ENCODE results near the gene PLPP2. TPM values are rescaled to one million over a fixed set of nuclear protein-coding genes. Genes with fewer than 3 reads are reported as not detected.
A peak's percentile ranks its signal among the peaks of the same experiment; 100 is the strongest.

PLPP2 gene
- total and polyA plus RNA-seq, 11 donors = 0.09 to 4.1 (median 0.99) TPM

DNA sequence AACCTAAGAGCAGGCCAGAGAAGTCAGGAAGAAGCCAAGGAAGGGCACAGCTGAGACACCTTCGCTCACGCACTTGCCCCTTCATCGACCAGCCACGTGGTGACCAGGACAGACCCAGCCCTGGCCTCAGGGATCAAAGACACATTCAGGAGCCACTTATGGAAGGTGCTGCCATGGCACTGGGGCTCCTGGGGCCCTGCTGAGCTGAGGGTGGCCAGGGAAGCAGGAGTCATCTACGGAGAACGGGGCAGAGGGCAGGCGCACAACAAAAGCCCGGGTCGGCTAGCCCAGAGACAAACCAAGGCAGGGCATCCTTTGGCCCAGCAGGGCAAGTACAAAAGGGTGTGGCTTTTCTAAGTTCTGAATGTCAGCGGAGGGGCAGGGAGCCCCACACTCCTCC is 2.3 kb downstream of the PLPP2 start:
- intact Hi-C loops (cut with DNase I) = no loop called here
- WGBS, 4 donors = 75 to 88% (median 81%) methylated on average over 10 of the region's 10 CpGs
- peaks cover 23 to 42% (median 33%) of the 10 kb centered on the region in 9 donors for H3K27me3 ChIP-seq
- H3K4me3 ChIP-seq = no peak overlapping the region
- no peaks in the 10 kb centered on the region for H3K36me3 ChIP-seq
- H3K27ac ChIP-seq = no peak overlapping the region
- no peak for ATAC-seq
- peaks cover 0 to 19% (median 8%) of the 10 kb centered on the region in 12 donors for H3K4me1 ChIP-seq
- H3K9me3 ChIP-seq = no peaks in the 10 kb centered on the region
- DNase-seq = peak in 1 of 5 donors; percentile 54
- TF ChIP-seq, protein P1, sequence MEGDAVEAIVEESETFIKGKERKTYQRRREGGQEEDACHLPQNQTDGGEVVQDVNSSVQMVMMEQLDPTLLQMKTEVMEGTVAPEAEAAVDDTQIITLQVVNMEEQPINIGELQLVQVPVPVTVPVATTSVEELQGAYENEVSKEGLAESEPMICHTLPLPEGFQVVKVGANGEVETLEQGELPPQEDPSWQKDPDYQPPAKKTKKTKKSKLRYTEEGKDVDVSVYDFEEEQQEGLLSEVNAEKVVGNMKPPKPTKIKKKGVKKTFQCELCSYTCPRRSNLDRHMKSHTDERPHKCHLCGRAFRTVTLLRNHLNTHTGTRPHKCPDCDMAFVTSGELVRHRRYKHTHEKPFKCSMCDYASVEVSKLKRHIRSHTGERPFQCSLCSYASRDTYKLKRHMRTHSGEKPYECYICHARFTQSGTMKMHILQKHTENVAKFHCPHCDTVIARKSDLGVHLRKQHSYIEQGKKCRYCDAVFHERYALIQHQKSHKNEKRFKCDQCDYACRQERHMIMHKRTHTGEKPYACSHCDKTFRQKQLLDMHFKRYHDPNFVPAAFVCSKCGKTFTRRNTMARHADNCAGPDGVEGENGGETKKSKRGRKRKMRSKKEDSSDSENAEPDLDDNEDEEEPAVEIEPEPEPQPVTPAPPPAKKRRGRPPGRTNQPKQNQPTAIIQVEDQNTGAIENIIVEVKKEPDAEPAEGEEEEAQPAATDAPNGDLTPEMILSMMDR (IDR thresholded peaks at IDR 0.05) = no peak
- no peak for TF ChIP-seq POLR2A (IDR thresholded peaks at IDR 0.05)

DNA sequence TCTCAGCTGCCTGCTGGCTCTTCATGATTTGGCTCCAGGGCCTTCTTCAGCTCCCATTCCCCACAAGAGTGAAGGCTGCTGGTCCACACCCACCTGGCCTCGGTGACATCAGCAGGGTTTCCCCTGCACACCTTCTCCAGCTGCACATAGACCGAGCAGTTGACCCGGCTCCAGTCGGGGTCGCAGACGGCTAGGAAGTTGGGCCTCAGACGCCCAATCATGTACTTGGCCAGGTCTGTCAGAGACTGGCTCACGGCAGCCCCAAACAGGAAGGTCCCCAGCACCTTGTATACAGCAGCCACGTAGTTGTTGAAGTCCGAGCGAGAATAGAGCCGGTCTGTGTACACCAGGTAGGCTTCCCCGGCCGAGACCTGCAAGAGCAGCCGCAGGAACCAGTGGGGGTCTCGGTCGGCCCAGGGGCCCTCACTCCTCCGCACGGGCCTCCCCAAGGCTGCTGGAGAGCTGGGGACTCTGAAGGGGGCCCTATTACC is 3.8 kb downstream of the PLPP2 start:
- H3K36me3 ChIP-seq = no peaks in the 10 kb centered on the region
- intact Hi-C loops (cut with DNase I) = no loop called here
- H3K9me3 ChIP-seq = no peaks in the 10 kb centered on the region
- no peak for TF ChIP-seq POLR2A (IDR thresholded peaks at IDR 0.05)
- TF ChIP-seq, protein P1 (IDR thresholded peaks at IDR 0.05) = no peak
- WGBS, 4 donors = 80 to 90% (median 85%) methylated on average over 5 to 19 of the region's 19 CpGs
- DNase-seq (peak in 1 of 5 donors; percentile 45), ATAC-seq (peak in 1 of 4 donors; percentile 10)
- H3K27me3 ChIP-seq = peaks cover 14 to 27% (median 18%) of the 10 kb centered on the region in 9 donors
- no peak overlapping the region for H3K4me3 ChIP-seq
- no peak overlapping the region for H3K27ac ChIP-seq
- H3K4me1 ChIP-seq = peaks cover 0 to 19% (median 7%) of the 10 kb centered on the region in 12 donors

DNA sequence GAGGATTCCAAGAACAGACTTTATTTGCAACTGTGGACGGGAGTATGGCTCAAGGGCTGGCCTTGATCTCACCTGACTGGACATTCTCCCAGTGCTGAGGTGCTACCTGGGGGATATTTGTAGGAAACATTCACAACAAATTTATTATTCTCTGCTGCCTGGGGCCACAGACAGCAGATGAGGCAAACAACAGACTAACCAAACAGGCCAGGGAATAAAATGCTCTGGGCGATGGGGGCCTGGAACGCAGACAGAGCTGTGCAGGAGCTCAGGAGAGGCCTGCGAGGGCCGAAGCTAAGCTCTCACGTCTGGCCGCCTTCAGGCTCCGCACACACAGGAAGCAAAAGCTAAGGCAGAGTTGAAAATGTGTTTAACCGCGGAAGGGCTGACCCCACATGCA is 7.8 kb downstream of the PLPP2 start:
- TF ChIP-seq, protein P1 (IDR thresholded peaks at IDR 0.05) = no peak
- TF ChIP-seq POLR2A (IDR thresholded peaks at IDR 0.05) = no peak
- DNase-seq (no peak), ATAC-seq (no peak)
- WGBS, 4 donors = 83 to 92% (median 86%) methylated on average over 10 of the region's 10 CpGs
- Histone ChIP-seq H3K4me3 (no peak overlapping the region), H3K36me3 (no peaks in the 10 kb centered on the region), H3K9me3 (no peaks in the 10 kb centered on the region), H3K27ac (no peak overlapping the region), H3K4me1 (no peaks in the 10 kb centered on the region), H3K27me3 (peaks cover 0 to 16% (median 5%) of the 10 kb centered on the region in 9 donors)
- intact Hi-C loops (cut with DNase I) = no loop called here

DNA sequence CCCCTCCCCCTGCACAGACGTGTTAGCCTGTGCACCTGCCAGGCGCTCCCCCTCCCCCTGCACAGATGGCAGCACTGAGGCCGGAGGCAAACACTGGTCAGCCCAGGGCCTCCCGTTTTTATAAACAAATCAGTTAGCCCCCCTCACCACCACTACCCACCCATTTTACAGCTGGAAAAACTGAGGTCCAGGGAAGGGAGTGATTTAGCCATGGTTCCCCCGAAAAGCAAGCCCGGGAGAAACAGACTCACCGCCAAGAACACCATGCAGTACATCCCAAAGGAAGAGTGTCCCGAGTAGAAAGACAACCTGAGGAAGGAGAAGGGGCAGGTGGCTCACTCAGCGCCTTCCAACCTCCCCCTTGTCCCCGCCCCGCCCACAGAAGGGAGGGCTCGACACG is 8.7 kb downstream of the PLPP2 start:
- DNase-seq (no peak), ATAC-seq (no peak)
- H3K27me3 ChIP-seq = peaks cover 0 to 21% (median 6%) of the 10 kb centered on the region in 9 donors
- intact Hi-C loops (cut with DNase I) = no loop called here
- TF ChIP-seq, protein P1 (IDR thresholded peaks at IDR 0.05) = no peak
- no peak for TF ChIP-seq POLR2A (IDR thresholded peaks at IDR 0.05)
- H3K9me3 ChIP-seq = no peaks in the 10 kb centered on the region
- no peaks in the 10 kb centered on the region for H3K4me1 ChIP-seq
- H3K27ac ChIP-seq = no peak overlapping the region
- no peaks in the 10 kb centered on the region for H3K36me3 ChIP-seq
- H3K4me3 ChIP-seq = no peak overlapping the region
- WGBS, 4 donors = 69 to 76% (median 72%) methylated on average over 12 to 13 of the region's 13 CpGs

Measured in heart left ventricle (tissue), 16 donors.